Measurements from ENCODE around the gene HLA-DPA1. TPM values are rescaled to one million over a fixed set of nuclear protein-coding genes. Genes with fewer than 3 reads are reported as not detected.

HLA-DPA1 gene
- total RNA-seq, 4 donors from 2014 or later, result 15.4 to 172 (median 67.6) TPM

DNA sequence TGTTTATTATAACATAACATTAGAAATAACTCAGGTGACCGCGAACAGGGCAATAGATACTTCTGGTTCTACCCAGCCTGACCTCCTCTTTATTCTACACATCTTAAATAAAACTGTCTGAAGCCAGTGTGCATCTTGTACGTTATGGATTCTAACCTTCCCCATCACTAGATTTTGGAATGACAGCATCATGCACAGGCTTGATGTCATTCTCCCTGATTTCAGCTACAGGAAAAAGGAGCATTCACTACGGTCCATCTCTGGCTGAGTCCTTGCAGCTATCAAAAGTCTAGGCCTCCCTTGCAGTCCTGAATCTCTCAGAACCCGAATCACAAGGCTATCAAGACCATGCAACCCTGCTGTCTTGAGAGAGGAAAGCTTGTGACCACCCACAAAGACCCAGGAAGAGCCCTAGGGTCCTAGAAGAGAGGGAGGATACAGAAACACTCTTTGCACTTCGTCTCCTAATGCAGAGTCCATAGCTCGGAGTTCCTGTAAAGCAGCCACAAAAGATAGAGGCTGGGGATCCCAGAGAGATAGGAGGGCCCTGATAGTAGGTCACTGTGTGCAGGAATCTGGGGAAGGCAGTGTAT lies 845 bp downstream of the HLA-DPA1 start:
- H3K27ac ChIP-seq, result no peak overlapping the region
- no peaks in the 10 kb centered on the region for H3K9me3 ChIP-seq
- no peaks in the 10 kb centered on the region for H3K27me3 ChIP-seq
- TF ChIP-seq CTCF (IDR thresholded peaks at IDR 0.05) (no peak), POLR2A (IDR thresholded peaks at IDR 0.05) (no peak)
- peak overlapping the region in 1 of 3 donors; percentile 13 for H3K4me3 ChIP-seq (replicated peaks in 1 of 3)
- intact Hi-C loops (cut with DNase I), result no loop called here
- DNase-seq, result no peak
- no peaks in the 10 kb centered on the region for H3K4me1 ChIP-seq
- no peaks in the 10 kb centered on the region for H3K36me3 ChIP-seq
- 75 to 85% methylated on average over 7 of the region's 7 CpGs for WGBS, 2 donors

DNA sequence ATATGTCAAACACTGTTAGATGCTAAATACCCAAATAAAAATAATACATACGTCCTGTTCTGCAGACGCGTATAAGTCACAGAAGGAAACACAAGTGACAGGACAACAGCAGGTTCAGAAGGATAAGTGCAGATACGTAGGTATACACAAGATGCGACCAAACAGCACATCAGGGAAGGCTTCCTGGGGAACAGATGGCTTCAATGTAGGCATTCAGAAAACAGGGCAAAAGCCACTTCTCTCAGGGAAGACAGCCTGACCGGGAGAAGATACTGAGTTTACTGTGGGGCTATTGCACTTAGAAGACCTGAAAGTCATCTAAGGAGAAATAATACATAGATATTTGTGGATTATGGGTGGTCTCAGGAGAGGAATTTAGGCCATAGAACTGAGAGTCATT lies 1.9 kb downstream of the HLA-DPA1 start:
- H3K27me3 ChIP-seq, result no peaks in the 10 kb centered on the region
- TF ChIP-seq POLR2A (IDR thresholded peaks at IDR 0.05), result no peak
- no peak for TF ChIP-seq CTCF (IDR thresholded peaks at IDR 0.05)
- H3K4me1 ChIP-seq, result no peaks in the 10 kb centered on the region
- no peaks in the 10 kb centered on the region for H3K36me3 ChIP-seq
- H3K9me3 ChIP-seq, result no peaks in the 10 kb centered on the region
- no peak overlapping the region for H3K27ac ChIP-seq
- WGBS, 2 donors, result 81% methylated on average over 6 of the region's 6 CpGs
- no peak overlapping the region for H3K4me3 ChIP-seq (replicated peaks in 1 of 3)
- no peak for DNase-seq
- intact Hi-C loops (cut with DNase I), result no loop called here

DNA sequence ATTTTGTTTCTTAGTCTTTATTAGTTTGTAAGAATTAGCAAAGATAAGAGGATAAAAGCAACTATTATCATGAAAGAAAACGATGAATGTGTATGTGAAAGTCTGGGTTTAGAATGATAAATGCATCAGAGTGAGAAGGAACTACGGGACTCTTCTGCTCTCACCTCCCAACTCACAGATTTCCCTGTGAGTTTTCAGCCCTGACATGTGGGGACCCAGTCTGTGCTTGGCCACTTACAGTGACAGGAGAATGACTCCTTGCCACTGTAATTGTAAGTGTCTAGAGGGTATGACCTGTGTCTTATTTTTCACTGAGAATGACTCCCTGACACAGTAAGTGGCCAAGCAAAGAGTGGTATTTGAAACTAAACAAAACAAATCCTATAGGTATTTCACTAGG lies 2.5 kb downstream of the HLA-DPA1 start:
- Histone ChIP-seq H3K4me1 (no peaks in the 10 kb centered on the region), H3K4me3 (replicated peaks in 1 of 3) (no peak overlapping the region), H3K27ac (no peak overlapping the region), H3K36me3 (no peaks in the 10 kb centered on the region), H3K9me3 (no peaks in the 10 kb centered on the region), H3K27me3 (no peaks in the 10 kb centered on the region)
- intact Hi-C loops (cut with DNase I), result no loop called here
- DNase-seq, result no peak
- no peak for TF ChIP-seq POLR2A (IDR thresholded peaks at IDR 0.05)
- no peak for TF ChIP-seq CTCF (IDR thresholded peaks at IDR 0.05)
- WGBS, 2 donors, result 80 to 87% methylated on average over 2 of the region's 2 CpGs

- H3K36me3 ChIP-seq, result no peaks in the 10 kb centered on the region
- intact Hi-C loops (cut with DNase I), result no loop called here
- H3K4me1 ChIP-seq, result no peaks in the 10 kb centered on the region
- H3K27ac ChIP-seq, result no peak overlapping the region
- H3K27me3 ChIP-seq, result no peaks in the 10 kb centered on the region
- TF ChIP-seq POLR2A (IDR thresholded peaks at IDR 0.05), result no peak
- TF ChIP-seq CTCF (IDR thresholded peaks at IDR 0.05), result no peak
- H3K4me3 ChIP-seq (replicated peaks in 1 of 3), result no peak overlapping the region
- 85 to 88% methylated on average over 6 to 10 of the region's 10 CpGs for WGBS, 2 donors
- no peaks in the 10 kb centered on the region for H3K9me3 ChIP-seq
- no peak for DNase-seq
Measured at GRCh38 chr6:33069021-33069738, 4.3 kb downstream of the HLA-DPA1 start.

DNA sequence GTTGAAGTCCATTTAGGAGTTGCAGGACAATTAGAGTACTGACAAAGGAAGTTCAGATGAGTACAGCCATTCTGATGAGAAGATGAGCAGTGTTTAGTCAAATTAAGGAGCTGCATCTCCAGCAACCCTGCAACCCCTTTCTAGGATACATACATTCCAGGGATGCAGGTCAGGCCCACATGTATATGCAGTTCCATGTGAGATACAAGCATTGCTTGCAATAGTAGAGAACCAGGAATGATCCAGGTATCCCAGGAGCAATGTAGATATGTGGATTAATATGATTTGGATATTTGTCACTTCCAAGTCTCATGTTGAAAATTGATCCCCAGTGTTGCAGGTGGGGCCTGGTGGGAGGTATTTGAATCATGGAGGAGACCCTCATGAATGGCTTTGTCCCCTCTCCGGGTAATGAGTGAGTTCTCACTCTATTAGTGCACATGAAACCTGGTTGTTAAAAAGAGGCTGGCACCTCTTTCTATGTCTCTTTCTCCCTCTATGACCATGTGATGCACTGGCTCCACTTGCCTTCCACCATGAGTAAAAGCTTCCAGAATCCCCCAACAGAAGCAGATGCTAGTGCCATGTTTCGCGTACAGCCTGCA lies 6.4 kb downstream of the HLA-DPA1 start:
- DNase-seq, result no peak
- 95 to 98% methylated on average over 3 of the region's 3 CpGs for WGBS, 2 donors
- no peak overlapping the region for H3K4me3 ChIP-seq (replicated peaks in 1 of 3)
- H3K36me3 ChIP-seq, result no peaks in the 10 kb centered on the region
- H3K27ac ChIP-seq, result no peak overlapping the region
- TF ChIP-seq POLR2A (IDR thresholded peaks at IDR 0.05) (no peak), CTCF (IDR thresholded peaks at IDR 0.05) (no peak)
- no peaks in the 10 kb centered on the region for H3K4me1 ChIP-seq
- H3K27me3 ChIP-seq, result no peaks in the 10 kb centered on the region
- no peaks in the 10 kb centered on the region for H3K9me3 ChIP-seq
- intact Hi-C loops (cut with DNase I), result no loop called here
